Fibroblast of mammary gland (primary cell): ENCODE results near the gene NEDD4.

Source experiments
- DNase-seq: peaks from one replicate; pipeline ENCODE4 v3.0.0-alpha.2; 2010; ENCODE audit warnings: low read depth
- H3K4me3 ChIP-seq: 2 replicates; pipeline ENCODE4 v1.5.1; 2011; ENCODE audit warnings: low read depth, mild to moderate bottlenecking, low read length, moderate library complexity; ENCODE audit not compliant: control insufficient read depth
- TF ChIP-seq, protein P1 (sequence below): conservative IDR thresholded peaks from 2 replicates; pipeline ENCODE4 v1.5.1; 2011; ENCODE audit warnings: low read depth, low read length, inconsistent platforms; ENCODE audit not compliant: control insufficient read depth, insufficient read depth

Gene NEDD4

DNA sequence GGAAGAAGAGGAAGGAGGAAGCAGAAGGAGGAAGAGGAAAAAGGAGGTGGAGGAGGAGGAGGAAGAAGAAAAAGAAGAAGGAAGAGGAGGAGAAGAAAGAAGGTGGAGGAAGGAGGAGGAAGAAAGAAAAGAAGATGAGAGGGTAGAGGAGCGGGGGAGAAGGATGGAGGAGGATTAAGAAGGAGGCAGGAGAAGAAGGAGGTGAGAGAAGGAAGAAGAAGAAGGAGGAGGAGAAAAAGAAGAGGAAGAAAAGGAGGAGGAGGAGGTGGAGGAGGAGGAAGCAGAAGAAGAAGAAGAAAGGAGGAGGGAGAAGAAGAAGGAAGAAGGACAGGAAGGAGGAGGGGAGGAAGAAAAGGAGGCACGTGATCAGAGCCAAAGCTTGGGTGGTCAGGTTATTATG lies 213.1 kb downstream of the NEDD4 start:
- H3K4me3 ChIP-seq: no peak overlapping the region
- DNase-seq: no peak
- TF ChIP-seq, protein P1, sequence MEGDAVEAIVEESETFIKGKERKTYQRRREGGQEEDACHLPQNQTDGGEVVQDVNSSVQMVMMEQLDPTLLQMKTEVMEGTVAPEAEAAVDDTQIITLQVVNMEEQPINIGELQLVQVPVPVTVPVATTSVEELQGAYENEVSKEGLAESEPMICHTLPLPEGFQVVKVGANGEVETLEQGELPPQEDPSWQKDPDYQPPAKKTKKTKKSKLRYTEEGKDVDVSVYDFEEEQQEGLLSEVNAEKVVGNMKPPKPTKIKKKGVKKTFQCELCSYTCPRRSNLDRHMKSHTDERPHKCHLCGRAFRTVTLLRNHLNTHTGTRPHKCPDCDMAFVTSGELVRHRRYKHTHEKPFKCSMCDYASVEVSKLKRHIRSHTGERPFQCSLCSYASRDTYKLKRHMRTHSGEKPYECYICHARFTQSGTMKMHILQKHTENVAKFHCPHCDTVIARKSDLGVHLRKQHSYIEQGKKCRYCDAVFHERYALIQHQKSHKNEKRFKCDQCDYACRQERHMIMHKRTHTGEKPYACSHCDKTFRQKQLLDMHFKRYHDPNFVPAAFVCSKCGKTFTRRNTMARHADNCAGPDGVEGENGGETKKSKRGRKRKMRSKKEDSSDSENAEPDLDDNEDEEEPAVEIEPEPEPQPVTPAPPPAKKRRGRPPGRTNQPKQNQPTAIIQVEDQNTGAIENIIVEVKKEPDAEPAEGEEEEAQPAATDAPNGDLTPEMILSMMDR: no peak

DNA sequence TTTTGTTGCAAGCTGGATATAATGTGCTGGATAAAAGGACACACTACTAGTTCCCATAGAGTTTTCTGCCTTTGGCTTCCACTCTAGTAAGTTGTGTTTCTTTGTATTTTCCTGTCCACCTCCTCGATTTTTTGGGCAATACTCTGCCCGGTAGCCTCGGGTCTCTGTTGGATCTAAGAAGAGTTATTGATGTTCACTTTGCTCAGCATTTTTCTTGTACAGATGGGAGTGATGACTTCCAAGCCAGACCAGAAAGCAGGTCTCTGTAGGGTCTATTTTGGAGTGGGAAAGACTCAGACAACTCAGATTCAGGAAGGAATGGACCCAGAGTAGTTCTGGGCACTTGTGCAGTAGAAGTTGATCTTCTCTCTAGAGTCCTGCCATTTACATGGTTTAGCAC lies 214.5 kb downstream of the NEDD4 start:
- TF ChIP-seq, protein P1: no peak
- H3K4me3 ChIP-seq: no peak overlapping the region

More for the DNA sequence above, 214.5 kb downstream of the NEDD4 start:
- no peak for DNase-seq
